Tibial nerve (tissue), 4 donors: ENCODE data around the gene PTPN5.

Experiments used
- CTCF ChIP-seq, 5 experiments: fragments of 200-600 bp in 3 of 5; fragments of 450-650 bp in 2 of 5; sonication (generic) in 3 of 5; IDR thresholded peaks; one replicate each; pipeline ENCODE4 v1.5.1; 2016 to 2019; ENCODE audit warnings: antibody characterized with exemption in 5 of 5, mild to moderate bottlenecking in 3 of 5, moderate library complexity in 2 of 5
- EP300 ChIP-seq, 2 donors: sonication (generic); formaldehyde crosslinking; IDR thresholded peaks; one replicate each; pipeline ENCODE4 v1.6.1; 2017; ENCODE audit warnings: antibody characterized with exemption in 2 of 2, mild to moderate bottlenecking in 1 of 2

DNA sequence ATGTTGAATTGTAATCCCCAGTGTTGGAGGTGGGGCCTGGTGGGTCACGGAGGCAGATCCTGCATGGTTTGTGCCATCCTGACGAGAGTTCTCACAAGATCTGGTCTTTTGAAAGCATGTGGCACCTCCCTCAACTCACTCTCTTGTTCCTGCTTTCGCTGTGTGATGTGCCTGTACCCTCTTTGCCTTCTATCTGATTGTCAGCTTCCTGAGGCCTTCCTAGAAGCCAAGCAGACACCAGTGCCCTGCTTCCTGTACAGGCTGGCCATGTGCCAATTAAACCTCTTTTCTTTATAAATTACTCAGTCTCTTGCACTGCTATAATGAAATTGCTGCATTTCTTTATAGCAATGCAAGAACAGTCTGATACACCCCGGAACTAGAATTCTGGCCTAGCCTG is 13.1 kb downstream of the PTPN5 start:
- TF ChIP-seq CTCF (IDR thresholded peaks at IDR 0.05) = no peak
- TF ChIP-seq EP300 (IDR thresholded peaks at IDR 0.05) = no peak
